ENCODE data around the gene VAMP4.

- TF ChIP-seq CTCF (tag by site-specific recombination; IDR thresholded peaks at IDR 0.05) (no peak), ZNF184 (tag by site-specific recombination; IDR thresholded peaks at IDR 0.05) (no peak), HOXA7 (CRISPR knock-in tag; IDR thresholded peaks at IDR 0.05; ENCODE audit: borderline replicate concordance) (no peak), TRIM28 (IDR thresholded peaks at IDR 0.05; ENCODE audit: borderline replicate concordance, low read length) (no peak), ZNF274 (IDR thresholded peaks at IDR 0.05; ENCODE audit: low read length) (no peak), ZNF274 (tag by site-specific recombination; IDR thresholded peaks at IDR 0.05; ENCODE audit: borderline replicate concordance) (no peak), ZBTB21 (tag by site-specific recombination; IDR thresholded peaks at IDR 0.05) (no peak), ZBTB49 (tag by site-specific recombination; IDR thresholded peaks at IDR 0.05; ENCODE audit: low read depth) (no peak), ZNF707 (tag by site-specific recombination; IDR thresholded peaks at IDR 0.05) (no peak), ZBTB17 (tag by site-specific recombination; IDR thresholded peaks at IDR 0.05) (no peak), ZSCAN23 (tag by site-specific recombination; IDR thresholded peaks at IDR 0.05) (no peak), ZEB2 (tag by site-specific recombination; IDR thresholded peaks at IDR 0.05) (no peak)
- TF ChIP-seq, protein P1, sequence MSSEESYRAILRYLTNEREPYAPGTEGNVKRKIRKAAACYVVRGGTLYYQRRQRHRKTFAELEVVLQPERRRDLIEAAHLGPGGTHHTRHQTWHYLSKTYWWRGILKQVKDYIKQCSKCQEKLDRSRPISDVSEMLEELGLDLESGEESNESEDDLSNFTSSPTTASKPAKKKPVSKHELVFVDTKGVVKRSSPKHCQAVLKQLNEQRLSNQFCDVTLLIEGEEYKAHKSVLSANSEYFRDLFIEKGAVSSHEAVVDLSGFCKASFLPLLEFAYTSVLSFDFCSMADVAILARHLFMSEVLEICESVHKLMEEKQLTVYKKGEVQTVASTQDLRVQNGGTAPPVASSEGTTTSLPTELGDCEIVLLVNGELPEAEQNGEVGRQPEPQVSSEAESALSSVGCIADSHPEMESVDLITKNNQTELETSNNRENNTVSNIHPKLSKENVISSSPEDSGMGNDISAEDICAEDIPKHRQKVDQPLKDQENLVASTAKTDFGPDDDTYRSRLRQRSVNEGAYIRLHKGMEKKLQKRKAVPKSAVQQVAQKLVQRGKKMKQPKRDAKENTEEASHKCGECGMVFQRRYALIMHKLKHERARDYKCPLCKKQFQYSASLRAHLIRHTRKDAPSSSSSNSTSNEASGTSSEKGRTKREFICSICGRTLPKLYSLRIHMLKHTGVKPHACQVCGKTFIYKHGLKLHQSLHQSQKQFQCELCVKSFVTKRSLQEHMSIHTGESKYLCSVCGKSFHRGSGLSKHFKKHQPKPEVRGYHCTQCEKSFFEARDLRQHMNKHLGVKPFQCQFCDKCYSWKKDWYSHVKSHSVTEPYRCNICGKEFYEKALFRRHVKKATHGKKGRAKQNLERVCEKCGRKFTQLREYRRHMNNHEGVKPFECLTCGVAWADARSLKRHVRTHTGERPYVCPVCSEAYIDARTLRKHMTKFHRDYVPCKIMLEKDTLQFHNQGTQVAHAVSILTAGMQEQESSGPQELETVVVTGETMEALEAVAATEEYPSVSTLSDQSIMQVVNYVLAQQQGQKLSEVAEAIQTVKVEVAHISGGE (tag by site-specific recombination; conservative IDR thresholded peaks at IDR 0.05; ENCODE audit: low read depth), result no peak
- TF ChIP-seq, protein P2, sequence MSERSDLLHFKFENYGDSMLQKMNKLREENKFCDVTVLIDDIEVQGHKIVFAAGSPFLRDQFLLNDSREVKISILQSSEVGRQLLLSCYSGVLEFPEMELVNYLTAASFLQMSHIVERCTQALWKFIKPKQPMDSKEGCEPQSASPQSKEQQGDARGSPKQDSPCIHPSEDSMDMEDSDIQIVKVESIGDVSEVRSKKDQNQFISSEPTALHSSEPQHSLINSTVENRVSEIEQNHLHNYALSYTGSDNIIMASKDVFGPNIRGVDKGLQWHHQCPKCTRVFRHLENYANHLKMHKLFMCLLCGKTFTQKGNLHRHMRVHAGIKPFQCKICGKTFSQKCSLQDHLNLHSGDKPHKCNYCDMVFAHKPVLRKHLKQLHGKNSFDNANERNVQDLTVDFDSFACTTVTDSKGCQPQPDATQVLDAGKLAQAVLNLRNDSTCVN (tag by site-specific recombination; optimal IDR thresholded peaks at IDR 0.05), result no peak
- TF ChIP-seq, protein P3, sequence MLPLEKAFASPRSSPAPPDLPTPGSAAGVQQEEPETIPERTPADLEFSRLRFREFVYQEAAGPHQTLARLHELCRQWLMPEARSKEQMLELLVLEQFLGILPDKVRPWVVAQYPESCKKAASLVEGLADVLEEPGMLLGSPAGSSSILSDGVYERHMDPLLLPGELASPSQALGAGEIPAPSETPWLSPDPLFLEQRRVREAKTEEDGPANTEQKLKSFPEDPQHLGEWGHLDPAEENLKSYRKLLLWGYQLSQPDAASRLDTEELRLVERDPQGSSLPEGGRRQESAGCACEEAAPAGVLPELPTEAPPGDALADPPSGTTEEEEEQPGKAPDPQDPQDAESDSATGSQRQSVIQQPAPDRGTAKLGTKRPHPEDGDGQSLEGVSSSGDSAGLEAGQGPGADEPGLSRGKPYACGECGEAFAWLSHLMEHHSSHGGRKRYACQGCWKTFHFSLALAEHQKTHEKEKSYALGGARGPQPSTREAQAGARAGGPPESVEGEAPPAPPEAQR (tag by site-specific recombination; IDR thresholded peaks at IDR 0.05), result no peak
Measured at GRCh38 chr1:171652234-171652822, 89.5 kb downstream of the VAMP4 start, which contains the start of gene MYOC.
